Measurements from ENCODE around the gene OR4K13.

The OR4K13 gene

DNA sequence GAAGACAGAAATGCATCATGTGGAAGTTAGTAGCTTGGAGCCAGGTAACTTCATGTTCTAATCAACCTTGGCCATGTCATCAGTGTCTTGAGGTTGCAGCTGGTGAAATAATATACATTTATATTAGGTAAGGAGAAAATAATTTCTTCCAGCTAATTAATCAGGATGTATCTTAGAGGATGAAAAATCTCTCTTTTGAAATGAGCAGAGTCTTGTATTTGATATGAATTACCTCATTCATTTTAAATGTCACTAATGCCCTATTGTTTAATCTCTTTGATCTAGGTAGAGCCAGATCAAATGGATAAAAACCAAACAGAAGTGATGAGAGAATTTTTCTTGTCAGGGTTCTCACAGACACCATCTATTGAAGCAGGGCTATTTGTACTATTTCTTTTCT is 34.0 kb downstream of the OR4K13 start, which contains the start of gene OR4Q2:
TSS of gene OR4Q2 (plus strand) at position 301 of the 400 bp plus-strand sequence.
- no peak within 1 kb of the TSS for H3K9ac ChIP-seq (ENCODE audit: low read length)
- H3K4me1 ChIP-seq (ENCODE audit: low read length): no peaks in the 10 kb centered on the region
- H4K20me1 ChIP-seq (ENCODE audit: insufficient read depth, low read length): no peaks in the 10 kb centered on the region
- no peaks in the 10 kb centered on the region for H3K27me3 ChIP-seq (replicated peaks; ENCODE audit: insufficient read depth, low read length)
- no peak within 1 kb of the TSS for H3K4me2 ChIP-seq (ENCODE audit: low read depth, low read length)
- H3K79me2 ChIP-seq (ENCODE audit: low read length): no peaks in the 10 kb centered on the region
- H3K4me3 ChIP-seq (ENCODE audit: low read length): no peak within 1 kb of the TSS
- H3K36me3 ChIP-seq (replicated peaks; ENCODE audit: insufficient read depth, low read length): no peaks in the 10 kb centered on the region
- DNase-seq: no peak
- no peak within 1 kb of the TSS for H3K27ac ChIP-seq (ENCODE audit: low read length)
- H3F3A ChIP-seq (ENCODE audit: insufficient read depth, low read length): no peaks in the 10 kb centered on the region
- H3K9me3 ChIP-seq (replicated peaks; ENCODE audit: insufficient read depth, low read length): no peaks in the 10 kb centered on the region
- no peaks in the 10 kb centered on the region for H3K9me2 ChIP-seq (replicated peaks; ENCODE audit: insufficient read depth, low read length)
- H2AFZ ChIP-seq (ENCODE audit: low read length): no peak within 1 kb of the TSS
- TF ChIP-seq EZH2 (optimal IDR thresholded peaks at IDR 0.05; ENCODE audit: low read depth, low read length) (no peak), EZH2phosphoT487 (IDR thresholded peaks at IDR 0.05; ENCODE audit: low read length) (no peak)
- TF ChIP-seq, protein P1, sequence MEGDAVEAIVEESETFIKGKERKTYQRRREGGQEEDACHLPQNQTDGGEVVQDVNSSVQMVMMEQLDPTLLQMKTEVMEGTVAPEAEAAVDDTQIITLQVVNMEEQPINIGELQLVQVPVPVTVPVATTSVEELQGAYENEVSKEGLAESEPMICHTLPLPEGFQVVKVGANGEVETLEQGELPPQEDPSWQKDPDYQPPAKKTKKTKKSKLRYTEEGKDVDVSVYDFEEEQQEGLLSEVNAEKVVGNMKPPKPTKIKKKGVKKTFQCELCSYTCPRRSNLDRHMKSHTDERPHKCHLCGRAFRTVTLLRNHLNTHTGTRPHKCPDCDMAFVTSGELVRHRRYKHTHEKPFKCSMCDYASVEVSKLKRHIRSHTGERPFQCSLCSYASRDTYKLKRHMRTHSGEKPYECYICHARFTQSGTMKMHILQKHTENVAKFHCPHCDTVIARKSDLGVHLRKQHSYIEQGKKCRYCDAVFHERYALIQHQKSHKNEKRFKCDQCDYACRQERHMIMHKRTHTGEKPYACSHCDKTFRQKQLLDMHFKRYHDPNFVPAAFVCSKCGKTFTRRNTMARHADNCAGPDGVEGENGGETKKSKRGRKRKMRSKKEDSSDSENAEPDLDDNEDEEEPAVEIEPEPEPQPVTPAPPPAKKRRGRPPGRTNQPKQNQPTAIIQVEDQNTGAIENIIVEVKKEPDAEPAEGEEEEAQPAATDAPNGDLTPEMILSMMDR (IDR thresholded peaks at IDR 0.05; ENCODE audit: low read length): no peak

DNA sequence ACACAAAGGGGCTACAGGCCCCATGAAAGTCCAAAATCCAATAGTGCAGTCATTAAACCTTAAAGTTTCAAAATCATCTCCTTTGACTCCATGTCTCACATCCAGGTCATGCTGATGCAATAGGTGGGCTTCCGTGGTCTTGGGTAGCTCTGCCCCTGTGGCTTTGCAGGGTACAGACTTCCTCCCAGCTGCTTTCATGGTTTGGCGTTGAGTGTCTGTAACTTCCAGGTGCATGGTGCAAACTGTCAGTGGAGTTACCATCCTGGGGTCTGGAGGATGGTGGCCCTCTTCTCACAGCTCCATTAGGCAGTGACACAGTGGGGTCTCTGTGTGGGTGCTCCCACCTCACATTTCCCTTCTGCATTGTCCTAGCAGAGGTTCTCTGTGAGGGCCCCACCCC is 42.4 kb downstream of the OR4K13 start:
- no peaks in the 10 kb centered on the region for H3F3A ChIP-seq (ENCODE audit: insufficient read depth, low read length)
- TF ChIP-seq EZH2phosphoT487 (IDR thresholded peaks at IDR 0.05; ENCODE audit: low read length) (no peak), EZH2 (optimal IDR thresholded peaks at IDR 0.05; ENCODE audit: low read depth, low read length) (no peak)
- TF ChIP-seq, protein P1 (IDR thresholded peaks at IDR 0.05; ENCODE audit: low read length): no peak

More for the DNA sequence above, 42.4 kb downstream of the OR4K13 start:
- Histone ChIP-seq H3K4me1 (ENCODE audit: low read length) (no peaks in the 10 kb centered on the region), H3K4me2 (ENCODE audit: low read depth, low read length) (no peak overlapping the region), H3K79me2 (ENCODE audit: low read length) (no peaks in the 10 kb centered on the region), H3K9me2 (replicated peaks; ENCODE audit: insufficient read depth, low read length) (no peaks in the 10 kb centered on the region), H3K9me3 (replicated peaks; ENCODE audit: insufficient read depth, low read length) (no peaks in the 10 kb centered on the region), H3K27ac (ENCODE audit: low read length) (no peak overlapping the region), H2AFZ (ENCODE audit: low read length) (no peak overlapping the region), H3K36me3 (replicated peaks; ENCODE audit: insufficient read depth, low read length) (no peaks in the 10 kb centered on the region), H4K20me1 (ENCODE audit: insufficient read depth, low read length) (no peaks in the 10 kb centered on the region), H3K27me3 (replicated peaks; ENCODE audit: insufficient read depth, low read length) (no peaks in the 10 kb centered on the region), H3K9ac (ENCODE audit: low read length) (no peak overlapping the region), H3K4me3 (ENCODE audit: low read length) (no peak overlapping the region)
- no peak for DNase-seq

All from MM.1S (cell line).